ENCODE measurements around the gene NAT16.
"Not testable (repeated sequence)": the region's sequence is repeated elsewhere in the genome, so short reads cannot be mapped to it uniquely, and the experiment has no call there.

NAT16 gene

GRCh38 chr7:101125989-101126650 lies 54.0 kb downstream of the NAT16 start:
- DNase-seq: peak; percentile 81

GRCh38 chr7:101124376-101125056 lies 55.6 kb downstream of the NAT16 start:
- DNase-seq: peak; percentile 79

GRCh38 chr7:101123703-101124068 lies 56.4 kb downstream of the NAT16 start:
- DNase-seq: no peak

GRCh38 chr7:101122933-101123702 lies 57.0 kb downstream of the NAT16 start:
- DNase-seq: no peak

GRCh38 chr7:101121991-101122932 lies 57.8 kb downstream of the NAT16 start:
- DNase-seq: peak; percentile 100

- not testable (repeated sequence) for DNase-seq
Measured at GRCh38 chr7:101121631-101121990, 58.5 kb downstream of the NAT16 start.

All from EL (cell line).